ENCODE data around the gene OSBPL2. TPM values are rescaled to one million over a fixed set of nuclear protein-coding genes. Genes with fewer than 3 reads are reported as not detected.

OSBPL2 gene
- total RNA-seq, 4 donors from 2014 or later, result 36.6 to 57.3 (median 46.7) TPM

DNA sequence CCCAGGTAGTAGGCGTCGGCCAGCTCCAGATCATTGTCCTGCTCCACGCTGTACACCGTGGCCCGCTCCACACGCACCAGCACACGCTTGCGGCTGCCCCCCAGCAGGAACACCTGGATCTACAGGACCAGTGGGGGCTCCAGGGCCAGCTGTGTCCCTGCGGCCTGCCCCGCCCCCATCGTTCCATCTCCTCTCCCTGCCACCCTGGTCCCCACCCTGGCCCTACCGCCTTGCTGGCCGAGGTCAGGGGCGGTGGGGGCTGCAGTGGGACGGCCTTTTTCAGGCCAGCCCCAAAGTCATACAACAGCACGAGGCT lies 74.3 kb downstream of the OSBPL2 start:
- WGBS, 2 donors (ENCODE audit: low coverage in 1 of 2), result 88% methylated on average over 4 of the region's 16 CpGs; no CpG with 5 or more reads in 1 of the 2 donors
- Histone ChIP-seq H3K4me1 (peaks cover 0 to 22% (median 0%) of the 10 kb centered on the region in 3 donors), H3K9me3 (no peaks in the 10 kb centered on the region), H3K4me3 (no peak overlapping the region), H3K36me3 (peaks cover 0 to 98% of the 10 kb centered on the region in 2 donors), H3K27me3 (no peaks in the 10 kb centered on the region), H3K27ac (no peak overlapping the region)
- ATAC-seq, result no peak
- TF ChIP-seq POLR2A (IDR thresholded peaks at IDR 0.05) (no peak), EP300 (IDR thresholded peaks at IDR 0.05) (no peak), POLR2AphosphoS5 (IDR thresholded peaks at IDR 0.05) (no peak)
- TF ChIP-seq, protein P1, sequence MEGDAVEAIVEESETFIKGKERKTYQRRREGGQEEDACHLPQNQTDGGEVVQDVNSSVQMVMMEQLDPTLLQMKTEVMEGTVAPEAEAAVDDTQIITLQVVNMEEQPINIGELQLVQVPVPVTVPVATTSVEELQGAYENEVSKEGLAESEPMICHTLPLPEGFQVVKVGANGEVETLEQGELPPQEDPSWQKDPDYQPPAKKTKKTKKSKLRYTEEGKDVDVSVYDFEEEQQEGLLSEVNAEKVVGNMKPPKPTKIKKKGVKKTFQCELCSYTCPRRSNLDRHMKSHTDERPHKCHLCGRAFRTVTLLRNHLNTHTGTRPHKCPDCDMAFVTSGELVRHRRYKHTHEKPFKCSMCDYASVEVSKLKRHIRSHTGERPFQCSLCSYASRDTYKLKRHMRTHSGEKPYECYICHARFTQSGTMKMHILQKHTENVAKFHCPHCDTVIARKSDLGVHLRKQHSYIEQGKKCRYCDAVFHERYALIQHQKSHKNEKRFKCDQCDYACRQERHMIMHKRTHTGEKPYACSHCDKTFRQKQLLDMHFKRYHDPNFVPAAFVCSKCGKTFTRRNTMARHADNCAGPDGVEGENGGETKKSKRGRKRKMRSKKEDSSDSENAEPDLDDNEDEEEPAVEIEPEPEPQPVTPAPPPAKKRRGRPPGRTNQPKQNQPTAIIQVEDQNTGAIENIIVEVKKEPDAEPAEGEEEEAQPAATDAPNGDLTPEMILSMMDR (IDR thresholded peaks at IDR 0.05), result no peak

- H3K36me3 ChIP-seq, result peaks cover 0 to 97% of the 10 kb centered on the region in 2 donors
- H3K27me3 ChIP-seq, result no peaks in the 10 kb centered on the region
- no peaks in the 10 kb centered on the region for H3K9me3 ChIP-seq
- H3K4me1 ChIP-seq, result peaks cover 0 to 20% (median 0%) of the 10 kb centered on the region in 3 donors
- WGBS, 2 donors (ENCODE audit: low coverage in 1 of 2), result no CpG with 5 or more reads among the region's 26 CpGs
- H3K4me3 ChIP-seq, result no peak overlapping the region
- no peak for ATAC-seq
- no peak for TF ChIP-seq POLR2A (IDR thresholded peaks at IDR 0.05)
- no peak for TF ChIP-seq EP300 (IDR thresholded peaks at IDR 0.05)
- TF ChIP-seq POLR2AphosphoS5 (IDR thresholded peaks at IDR 0.05), result no peak
- TF ChIP-seq, protein P1 (IDR thresholded peaks at IDR 0.05), result no peak
- H3K27ac ChIP-seq, result no peak overlapping the region
Observed at GRCh38 chr20:62313021-62313420, 74.7 kb downstream of the OSBPL2 start.

- peaks cover 0 to 20% (median 0%) of the 10 kb centered on the region in 3 donors for H3K4me1 ChIP-seq
- no peak for TF ChIP-seq EP300 (IDR thresholded peaks at IDR 0.05)
- no peak for TF ChIP-seq POLR2A (IDR thresholded peaks at IDR 0.05)
- no peak for TF ChIP-seq POLR2AphosphoS5 (IDR thresholded peaks at IDR 0.05)
- H3K4me3 ChIP-seq, result no peak overlapping the region
- no peaks in the 10 kb centered on the region for H3K27me3 ChIP-seq
- no peak for ATAC-seq
- peaks cover 0 to 96% of the 10 kb centered on the region in 2 donors for H3K36me3 ChIP-seq
- 81 to 85% methylated on average over 9 to 32 of the region's 55 CpGs for WGBS, 2 donors (ENCODE audit: low coverage in 1 of 2)
- no peaks in the 10 kb centered on the region for H3K9me3 ChIP-seq
- H3K27ac ChIP-seq, result no peak overlapping the region
Observed at GRCh38 chr20:62313460-62314338, 75.4 kb downstream of the OSBPL2 start.

DNA sequence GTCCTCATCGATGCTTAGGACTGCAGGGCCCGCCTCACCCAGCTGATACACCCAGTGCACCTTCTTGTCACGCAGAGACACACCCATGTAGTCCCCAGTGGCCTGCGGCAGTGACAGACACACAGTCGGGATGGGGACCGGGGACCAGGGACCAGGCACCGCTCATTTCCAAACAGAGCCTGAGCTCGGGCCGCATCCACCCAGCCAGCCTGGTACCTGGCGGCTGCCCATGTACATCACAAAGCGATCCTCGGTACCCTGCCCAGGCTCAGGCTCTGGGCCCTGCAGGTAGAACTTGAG lies 76.0 kb downstream of the OSBPL2 start:
- H3K27me3 ChIP-seq, result no peaks in the 10 kb centered on the region
- peaks cover 0 to 96% of the 10 kb centered on the region in 2 donors for H3K36me3 ChIP-seq
- no CpG with 5 or more reads among the region's 12 CpGs for WGBS, 2 donors (ENCODE audit: low coverage in 1 of 2)
- no peak overlapping the region for H3K27ac ChIP-seq
- TF ChIP-seq, protein P1 (IDR thresholded peaks at IDR 0.05), result no peak
- TF ChIP-seq POLR2AphosphoS5 (IDR thresholded peaks at IDR 0.05) (no peak), POLR2A (IDR thresholded peaks at IDR 0.05) (no peak), EP300 (IDR thresholded peaks at IDR 0.05) (no peak)
- no peak for ATAC-seq
- H3K4me3 ChIP-seq, result no peak overlapping the region
- no peaks in the 10 kb centered on the region for H3K9me3 ChIP-seq
- H3K4me1 ChIP-seq, result peaks cover 0 to 20% (median 0%) of the 10 kb centered on the region in 3 donors

DNA sequence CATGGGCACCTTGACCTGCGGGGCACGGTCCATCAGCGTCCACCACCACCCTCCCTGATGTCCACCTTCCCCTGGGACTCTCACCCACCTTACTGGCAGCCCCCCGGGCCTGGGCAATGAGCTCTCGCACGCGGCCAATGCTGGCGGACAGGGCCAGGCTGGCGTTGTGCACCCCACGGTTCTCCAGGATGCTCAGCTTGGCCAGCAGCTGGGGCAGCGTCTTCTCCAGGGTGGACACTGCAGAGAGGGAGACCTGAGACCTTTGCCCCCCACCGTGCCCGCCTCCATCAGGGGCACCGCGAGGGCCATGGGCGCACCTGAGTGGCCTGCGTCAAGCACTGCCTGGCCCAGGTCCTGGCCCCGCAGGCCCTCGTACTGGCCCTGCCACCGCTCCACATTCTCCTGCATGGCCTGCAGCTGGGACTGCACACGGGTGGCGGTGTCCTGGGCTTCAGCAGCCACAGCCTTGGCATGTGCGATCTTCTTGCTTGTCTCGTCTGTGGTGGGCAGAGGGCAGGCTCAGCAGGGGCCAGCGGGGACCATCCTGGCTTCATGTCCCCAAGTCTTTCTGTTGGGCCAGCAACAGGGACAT lies 76.5 kb downstream of the OSBPL2 start:
- Histone ChIP-seq H3K9me3 (no peaks in the 10 kb centered on the region), H3K4me1 (peaks cover 0 to 21% (median 0%) of the 10 kb centered on the region in 3 donors), H3K27ac (no peak overlapping the region), H3K36me3 (peaks cover 0 to 96% of the 10 kb centered on the region in 2 donors), H3K27me3 (no peaks in the 10 kb centered on the region), H3K4me3 (no peak overlapping the region)
- no peak for ATAC-seq
- 80% methylated on average over 1 of the region's 25 CpGs; no CpG with 5 or more reads in 1 of the 2 donors for WGBS, 2 donors (ENCODE audit: low coverage in 1 of 2)
- no peak for TF ChIP-seq POLR2A (IDR thresholded peaks at IDR 0.05)
- no peak for TF ChIP-seq POLR2AphosphoS5 (IDR thresholded peaks at IDR 0.05)
- TF ChIP-seq EP300 (IDR thresholded peaks at IDR 0.05), result no peak
- TF ChIP-seq, protein P1 (IDR thresholded peaks at IDR 0.05), result no peak
